Bronchus fibroblast of lung (primary cell): ENCODE measurements around the gene GKAP1. TPM values are rescaled to one million over a fixed set of nuclear protein-coding genes. Genes with fewer than 3 reads are reported as not detected.

ENCODE experiments used
- total RNA-seq: library from RNA; depleted of rRNA; stranded (reverse); fragments of >200 nt; gene quantifications from 2 replicates; pipeline ENCODE4 v1.2.3, GENCODE V29; 2015

GKAP1 gene
- total RNA-seq, result 1.0 and 1.3 TPM in 2 replicates

GRCh38 chr9:83817356-83818278 lies at the start of gene GKAP1:
Gene GKAP1 (minus strand): TSS chr9:83817769. CDS start chr9:83806517, 11,252 bp downstream.

GRCh38 chr9:83707768-83708514 lies 109.6 kb downstream of the GKAP1 start, which contains the start of gene UBQLN1:
Gene UBQLN1 (minus strand): TSS chr9:83707958. CDS start chr9:83707679, 279 bp downstream.

Other genes starting within 250 kb of the GKAP1 start
- gene IDNK, start 194.6 kb downstream of the GKAP1 start, total RNA-seq, result 3.0 and 6.8 TPM in 2 replicates
- 84.4 and 91.9 TPM in 2 replicates for gene UBQLN1, start 109.8 kb downstream of the GKAP1 start, total RNA-seq
- 0.67 and 1.5 TPM in 2 replicates for gene KIF27, start 103.7 kb upstream of the GKAP1 start, total RNA-seq
- gene HNRNPK, start 162.4 kb upstream of the GKAP1 start, total RNA-seq, result 534 and 552 TPM in 2 replicates
- gene RMI1, start 163.0 kb upstream of the GKAP1 start, total RNA-seq, result 3.7 and 7.1 TPM in 2 replicates